Erythroblast (primary cell): ENCODE data around the gene LGALS9.
A peak's percentile ranks its signal among the peaks of the same experiment; 100 is the strongest.

Experiments
- DNase-seq, 2 experiments: peaks; one replicate each; lab custom pipeline; 2025; lab: John Stamatoyannopoulos, UW
- GATA1 ChIP-seq: IDR thresholded peaks from 2 replicates; pipeline ENCODE4 v1.6.1; 2011; ENCODE audit warnings: low read depth, mild to moderate bottlenecking, control low read depth, low read length, moderate library complexity
- POLR2A ChIP-seq: IDR thresholded peaks from 2 replicates; pipeline ENCODE4 v1.6.1; 2011; ENCODE audit warnings: mild to moderate bottlenecking, low read length

The LGALS9 gene

GRCh38 chr17:27674335-27674734, 43.3 kb downstream of the LGALS9 start:
- no peak for DNase-seq
- no peak for TF ChIP-seq GATA1
- TF ChIP-seq POLR2A = no peak

GRCh38 chr17:27677191-27677590, 46.2 kb downstream of the LGALS9 start:
- no peak for TF ChIP-seq POLR2A
- no peak for TF ChIP-seq GATA1
- DNase-seq = no peak

GRCh38 chr17:27686322-27686721, 55.3 kb downstream of the LGALS9 start:
- DNase-seq = peak in 1 of 2 experiments; percentile 3

- TF ChIP-seq GATA1 = no peak
- no peak for TF ChIP-seq POLR2A
- DNase-seq = no peak
Observed at GRCh38 chr17:27690882-27691281, 59.9 kb downstream of the LGALS9 start.

- DNase-seq = peak in 1 of 2 experiments; percentile 9
Observed at GRCh38 chr17:27695254-27695814, 64.3 kb downstream of the LGALS9 start.
